ENCODE measurements around the gene GSG1.
"Not testable (repeated sequence)": the region's sequence is repeated elsewhere in the genome, so short reads cannot be mapped to it uniquely, and the experiment has no call there.

Gene GSG1

DNA sequence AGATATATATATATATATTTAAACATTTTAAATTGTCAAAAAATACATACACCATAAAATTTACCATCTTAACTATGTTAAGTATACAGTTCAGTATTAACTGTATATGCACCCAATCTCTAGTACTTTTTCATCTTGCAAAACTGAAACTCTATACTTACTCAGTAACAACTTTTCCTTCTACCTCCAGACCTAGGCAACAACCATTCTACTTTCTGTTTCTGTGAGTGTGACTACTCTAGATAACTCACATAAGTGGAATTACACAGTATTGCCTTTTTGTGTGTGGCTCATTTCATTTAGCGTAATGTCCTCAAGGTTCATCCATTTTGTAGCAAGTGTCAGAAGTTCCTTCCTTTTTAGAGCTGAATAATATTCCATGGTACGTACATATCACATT, 51.0 kb downstream of the GSG1 start:
- no peak for DNase-seq

DNA sequence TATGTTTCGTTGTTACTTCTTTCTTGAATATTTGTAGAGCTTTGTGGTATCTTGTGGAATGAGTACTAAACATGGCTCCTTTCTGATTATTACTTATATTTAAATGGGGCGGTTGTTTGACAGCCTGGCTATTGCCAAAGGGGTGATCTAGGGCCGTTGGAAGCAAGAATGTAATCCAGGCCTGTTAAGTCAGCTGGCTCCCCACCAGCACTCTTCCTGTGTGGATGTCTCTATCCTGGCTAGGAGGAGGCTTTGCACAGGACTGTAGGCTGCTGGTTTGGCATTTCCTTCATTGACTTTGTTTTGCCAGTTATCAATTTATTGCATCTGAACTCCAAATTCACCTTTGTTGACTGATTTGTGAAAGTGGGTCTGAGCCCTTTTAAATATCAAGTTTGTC, 53.7 kb downstream of the GSG1 start:
- no peak for DNase-seq

DNA sequence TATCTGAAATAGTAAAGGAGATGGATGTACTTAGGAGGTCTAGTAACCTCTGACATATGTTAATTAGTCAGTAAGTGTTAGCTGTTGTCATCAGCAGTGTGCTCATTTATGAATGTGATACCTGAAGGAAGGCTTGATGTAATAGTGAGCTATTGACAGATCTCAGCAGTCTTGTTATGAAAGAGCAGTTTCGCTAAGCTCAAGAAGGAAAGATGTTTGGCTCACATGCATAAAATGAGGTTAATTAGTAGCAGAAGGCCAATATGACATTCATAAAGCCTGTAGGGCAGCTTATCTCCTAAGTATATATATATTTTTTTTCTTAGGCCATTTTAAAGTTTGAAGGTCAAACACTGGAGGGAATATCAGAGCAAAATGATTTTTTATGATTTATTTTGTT, 56.5 kb downstream of the GSG1 start:
- DNase-seq: no peak

DNA sequence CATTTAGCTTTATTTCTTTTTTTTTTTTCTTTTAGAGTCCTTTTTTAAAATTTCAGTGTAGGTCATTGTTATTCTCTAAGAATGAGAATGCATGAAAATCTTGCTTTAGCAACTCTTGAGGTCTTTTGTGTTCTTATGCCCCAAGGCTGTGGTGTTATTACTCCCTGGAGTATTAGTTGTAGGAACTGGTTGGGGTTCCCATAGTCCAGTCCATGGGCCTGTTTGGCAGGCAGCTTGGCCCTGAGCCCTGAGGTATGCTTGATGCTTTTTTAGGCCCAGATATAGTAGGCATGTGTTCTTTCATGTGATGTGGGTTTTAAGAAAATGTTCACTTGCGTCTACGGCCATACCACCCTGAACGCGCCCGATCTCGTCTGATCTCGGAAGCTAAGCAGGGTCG, 57.7 kb downstream of the GSG1 start:
- DNase-seq: no peak

DNA sequence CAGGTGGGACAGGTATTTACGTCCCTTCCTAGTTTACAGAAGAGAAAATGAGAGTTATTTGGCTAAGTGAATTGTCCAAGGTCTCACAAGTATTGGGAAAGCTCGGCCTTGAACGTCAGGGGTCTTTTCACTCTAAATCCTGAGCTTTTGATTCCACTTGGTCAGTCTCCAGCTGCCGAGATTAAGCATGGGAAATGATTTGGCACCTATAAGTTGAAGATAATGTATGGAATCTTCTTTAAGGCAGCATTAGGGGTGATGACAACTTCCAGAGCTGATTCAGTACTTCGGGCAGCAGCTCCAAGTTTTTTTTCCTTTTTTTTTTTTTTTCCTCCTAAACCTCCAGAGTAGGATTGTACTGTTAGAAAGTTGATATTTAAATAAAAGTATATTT, 58.6 kb downstream of the GSG1 start:
- no peak for DNase-seq

DNA sequence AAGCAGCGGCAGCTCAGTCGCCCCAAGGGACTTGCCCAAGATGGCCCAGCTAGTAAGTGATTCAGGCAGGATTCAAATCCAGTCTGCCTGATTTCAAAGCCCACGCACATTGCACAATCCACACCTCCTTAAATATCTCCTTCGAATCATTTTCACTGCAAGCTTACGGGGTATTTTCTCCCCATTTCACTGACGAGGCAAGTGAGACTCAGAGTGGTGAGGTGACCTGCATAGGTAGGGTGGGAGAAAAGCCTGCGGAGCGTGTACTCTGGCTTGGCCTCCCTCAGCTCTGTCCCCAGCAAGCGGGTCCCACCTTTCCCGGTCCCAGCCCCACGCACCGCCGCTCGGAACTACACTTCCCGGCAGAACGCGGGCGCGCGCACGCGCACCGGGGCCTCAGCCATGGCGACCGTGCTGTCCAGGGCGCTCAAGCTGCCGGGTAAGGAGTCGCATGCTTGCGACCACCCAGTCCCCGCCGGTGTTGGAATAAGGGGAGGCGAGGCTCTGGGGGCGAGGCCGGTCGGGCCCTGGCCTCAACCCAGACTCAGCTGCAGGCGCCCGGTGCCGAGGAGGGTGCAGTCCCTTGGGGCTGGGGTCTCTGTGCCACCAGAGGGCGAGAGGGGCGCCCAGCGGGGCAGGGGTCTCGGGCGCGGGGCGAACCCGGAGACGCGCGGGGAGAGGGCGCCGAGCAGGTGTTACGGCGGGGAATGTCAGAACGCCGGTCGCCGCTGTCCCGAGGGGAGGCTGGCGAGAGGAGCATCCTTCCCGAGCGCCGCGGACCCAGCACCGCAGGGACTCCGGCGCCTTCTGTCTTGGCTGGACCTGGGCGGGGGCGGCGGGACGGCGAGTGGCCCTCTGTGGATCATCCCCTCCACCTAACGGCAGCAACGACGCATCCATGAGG, 59.2 kb downstream of the GSG1 start, which contains the start of gene FAM234B:
FAM234B (plus strand) TSS at position 380 of the 904 bp plus-strand sequence; CDS start at position 403, 23 bp downstream.
- DNase-seq: peak; percentile 44

DNA sequence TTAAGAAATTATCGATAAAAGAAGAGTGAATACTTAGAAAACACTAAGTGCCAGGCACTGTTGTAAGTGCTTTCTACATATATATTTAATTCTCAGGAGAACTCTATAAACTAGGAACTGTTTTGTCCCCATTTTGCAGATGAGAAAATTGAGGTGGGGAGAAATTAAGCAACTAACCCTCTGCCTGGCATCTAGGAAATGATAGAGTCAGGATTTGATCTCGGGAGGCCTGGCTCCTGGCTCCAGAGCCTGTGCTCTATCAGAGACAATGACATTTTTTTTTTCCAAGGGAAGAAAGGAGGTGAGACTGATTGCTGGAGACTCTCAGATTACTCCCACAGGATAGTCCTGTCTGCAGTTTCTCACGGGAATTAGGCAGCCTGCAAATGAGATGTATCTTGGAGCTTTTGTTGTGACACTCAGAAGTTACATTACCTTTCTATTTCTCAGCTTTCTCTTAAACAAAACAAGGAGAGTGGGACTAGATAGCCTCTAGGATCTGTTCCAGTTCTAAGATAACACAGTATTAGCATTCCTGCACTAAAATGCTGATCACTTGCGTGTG, 60.7 kb downstream of the GSG1 start:
- DNase-seq: no peak

DNA sequence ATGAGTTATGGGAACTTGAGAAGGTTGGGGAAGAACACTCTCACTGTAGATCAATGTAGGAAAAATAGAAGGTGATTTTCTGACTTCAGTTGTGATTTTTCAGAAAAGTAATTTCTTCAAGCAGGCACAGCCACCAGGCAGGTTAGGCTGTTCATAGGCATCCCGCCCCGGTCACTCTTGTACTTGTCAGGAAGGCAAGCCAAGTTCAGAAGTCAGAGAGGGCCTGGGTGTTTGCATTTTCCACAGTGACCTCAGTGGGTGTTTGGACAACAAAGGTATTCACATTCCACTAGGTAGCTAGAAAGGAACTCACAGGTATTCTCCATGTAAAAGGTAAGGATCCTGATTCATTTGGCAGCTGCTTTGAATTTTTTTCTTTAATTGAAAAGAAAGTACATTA, 62.2 kb downstream of the GSG1 start:
- DNase-seq: no peak

DNA sequence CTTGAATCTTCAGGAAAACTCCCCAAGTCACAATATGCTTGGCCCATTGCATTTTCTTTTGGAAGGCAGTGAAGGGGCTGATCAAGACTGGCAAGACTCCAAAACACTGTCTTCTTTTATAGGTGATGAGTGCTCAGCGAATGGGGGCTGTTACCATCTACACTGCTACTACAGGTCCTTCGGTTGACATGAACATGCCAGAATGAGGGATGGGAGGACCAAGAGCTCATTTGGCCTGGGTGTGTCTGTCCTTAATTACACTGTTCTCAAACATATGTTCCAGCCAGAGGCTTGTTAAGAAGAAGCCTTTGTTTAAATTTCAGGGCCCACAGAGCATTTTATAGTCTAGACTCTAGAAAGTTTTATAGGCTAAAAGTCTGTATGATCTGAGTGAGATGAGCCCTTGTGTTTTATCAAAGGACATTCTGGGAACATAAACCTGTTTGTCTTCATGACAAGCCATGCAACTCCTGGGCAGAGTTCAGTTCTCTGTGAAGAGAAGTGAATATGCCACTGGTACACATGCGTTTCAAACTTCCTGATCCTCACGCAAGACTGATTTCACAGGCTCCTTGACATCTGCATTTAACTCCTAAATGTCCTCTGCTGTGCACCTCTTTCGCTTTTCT, 64.0 kb downstream of the GSG1 start:
- no peak for DNase-seq

DNA sequence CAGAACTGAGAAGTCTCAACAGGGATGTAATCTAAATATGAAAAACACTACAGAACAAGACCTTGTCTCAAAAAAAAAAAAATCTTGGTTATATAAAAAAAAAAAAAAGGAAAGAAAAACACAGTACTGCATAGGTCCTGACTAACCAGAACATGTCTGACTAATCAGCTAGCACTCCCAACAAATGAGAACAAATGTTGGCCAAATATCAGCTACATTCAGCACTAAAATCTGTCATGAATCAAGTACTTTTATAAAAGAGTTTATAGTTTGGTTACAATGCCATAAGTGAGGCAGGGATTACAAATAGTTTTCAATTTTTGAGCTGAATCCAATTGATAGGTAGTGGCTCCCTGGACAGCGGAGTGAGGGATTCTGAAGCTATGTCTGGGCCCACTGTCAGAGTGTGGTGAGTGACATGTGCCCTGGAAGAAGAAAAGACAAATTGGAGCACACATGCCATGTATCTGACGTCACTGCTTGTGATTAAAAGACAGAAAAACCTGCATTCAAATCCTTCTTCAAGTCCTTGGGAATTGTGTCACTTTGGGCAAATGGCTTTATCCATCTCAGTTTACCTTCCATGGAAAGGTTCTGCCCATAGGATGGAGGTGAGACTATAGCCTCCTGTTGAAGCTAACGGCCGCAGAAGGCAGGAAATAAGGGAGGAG, 64.8 kb downstream of the GSG1 start:
- no peak for DNase-seq

DNA sequence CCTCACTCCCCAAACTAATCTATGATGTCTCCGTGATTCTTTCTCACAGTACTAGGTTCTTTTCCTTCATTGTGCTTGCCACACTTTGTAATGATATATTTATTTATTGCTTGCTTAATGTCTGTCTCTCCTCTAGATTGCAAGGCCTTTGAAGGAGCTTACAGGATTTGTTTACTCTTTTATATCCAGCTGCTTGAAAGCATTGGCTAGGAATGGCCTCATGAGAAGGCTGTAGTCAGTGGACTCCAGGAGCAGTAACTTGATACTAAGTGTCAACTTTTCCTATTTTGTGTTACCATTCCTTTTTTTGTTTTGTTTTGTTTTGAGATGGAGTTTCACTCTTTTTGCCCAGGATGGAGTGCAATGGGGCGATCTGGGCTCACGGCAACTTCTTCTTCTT, 66.6 kb downstream of the GSG1 start:
- DNase-seq: no peak

DNA sequence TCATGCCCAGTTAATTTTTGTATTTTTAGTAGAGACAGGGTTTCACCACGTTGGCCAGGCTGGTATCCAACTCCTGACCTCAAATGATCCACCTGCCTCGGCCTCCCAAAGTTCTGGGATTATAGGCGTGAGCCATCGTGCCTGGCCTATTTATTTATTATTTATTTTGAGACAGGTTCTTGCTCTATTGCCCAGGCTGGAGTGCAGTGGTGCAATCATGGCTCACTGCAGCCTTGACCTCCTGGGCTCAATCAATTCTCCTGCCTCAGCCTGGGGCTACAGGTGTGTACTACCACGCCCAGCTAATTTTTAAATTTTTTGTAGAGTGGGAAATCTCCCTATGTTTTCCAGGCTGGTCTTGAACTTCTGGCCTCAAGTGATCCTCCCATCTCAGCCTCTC, 68.1 kb downstream of the GSG1 start:
- DNase-seq: not testable (repeated sequence)

All from T1000 (cell line).